ENCODE data around the gene SV2C.

DNA sequence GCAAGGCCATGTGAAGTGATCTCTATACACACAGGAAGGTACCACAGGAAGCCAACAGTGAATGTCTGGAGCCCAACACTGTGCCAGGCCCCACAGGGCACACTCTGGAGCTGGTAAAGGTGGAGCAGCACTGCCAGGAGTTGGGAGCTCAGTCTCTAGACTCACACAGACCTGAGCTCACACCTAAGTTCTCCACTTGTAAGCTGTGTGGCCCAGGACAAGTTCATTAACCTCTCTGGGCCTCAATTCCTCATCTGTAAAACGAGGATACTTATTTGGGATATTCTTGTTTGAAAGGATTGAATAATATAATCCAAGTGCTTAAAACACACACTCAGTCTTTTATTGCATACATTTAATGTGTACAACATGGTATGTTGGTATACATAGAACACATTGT is 259.3 kb downstream of the SV2C start:
- TF ChIP-seq, protein P1, sequence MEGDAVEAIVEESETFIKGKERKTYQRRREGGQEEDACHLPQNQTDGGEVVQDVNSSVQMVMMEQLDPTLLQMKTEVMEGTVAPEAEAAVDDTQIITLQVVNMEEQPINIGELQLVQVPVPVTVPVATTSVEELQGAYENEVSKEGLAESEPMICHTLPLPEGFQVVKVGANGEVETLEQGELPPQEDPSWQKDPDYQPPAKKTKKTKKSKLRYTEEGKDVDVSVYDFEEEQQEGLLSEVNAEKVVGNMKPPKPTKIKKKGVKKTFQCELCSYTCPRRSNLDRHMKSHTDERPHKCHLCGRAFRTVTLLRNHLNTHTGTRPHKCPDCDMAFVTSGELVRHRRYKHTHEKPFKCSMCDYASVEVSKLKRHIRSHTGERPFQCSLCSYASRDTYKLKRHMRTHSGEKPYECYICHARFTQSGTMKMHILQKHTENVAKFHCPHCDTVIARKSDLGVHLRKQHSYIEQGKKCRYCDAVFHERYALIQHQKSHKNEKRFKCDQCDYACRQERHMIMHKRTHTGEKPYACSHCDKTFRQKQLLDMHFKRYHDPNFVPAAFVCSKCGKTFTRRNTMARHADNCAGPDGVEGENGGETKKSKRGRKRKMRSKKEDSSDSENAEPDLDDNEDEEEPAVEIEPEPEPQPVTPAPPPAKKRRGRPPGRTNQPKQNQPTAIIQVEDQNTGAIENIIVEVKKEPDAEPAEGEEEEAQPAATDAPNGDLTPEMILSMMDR (IDR thresholded peaks at IDR 0.05), result no peak
- TF ChIP-seq EZH2 (IDR thresholded peaks at IDR 0.05; ENCODE audit: borderline replicate concordance, insufficient read depth, low read depth, low read length, poor library complexity, severe bottlenecking), result no peak
